Stimulated activated CD8-positive, alpha-beta memory T cell treated with anti-CD3 and anti-CD28 coated beads, Interleukin-2, amount 100 ng/mL, for 1 hour (primary cell): Measurements from ENCODE around the gene CAVIN4.

Experiments
- DNase-seq, 2 donors: peaks; one replicate each; pipeline ENCODE4 v3.0.0-alpha.2; 2020; ENCODE audit warnings: low read depth in 2 of 2

CAVIN4 gene, protein sequence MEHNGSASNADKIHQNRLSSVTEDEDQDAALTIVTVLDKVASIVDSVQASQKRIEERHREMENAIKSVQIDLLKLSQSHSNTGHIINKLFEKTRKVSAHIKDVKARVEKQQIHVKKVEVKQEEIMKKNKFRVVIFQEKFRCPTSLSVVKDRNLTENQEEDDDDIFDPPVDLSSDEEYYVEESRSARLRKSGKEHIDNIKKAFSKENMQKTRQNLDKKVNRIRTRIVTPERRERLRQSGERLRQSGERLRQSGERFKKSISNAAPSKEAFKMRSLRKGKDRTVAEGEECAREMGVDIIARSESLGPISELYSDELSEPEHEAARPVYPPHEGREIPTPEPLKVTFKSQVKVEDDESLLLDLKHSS

DNA sequence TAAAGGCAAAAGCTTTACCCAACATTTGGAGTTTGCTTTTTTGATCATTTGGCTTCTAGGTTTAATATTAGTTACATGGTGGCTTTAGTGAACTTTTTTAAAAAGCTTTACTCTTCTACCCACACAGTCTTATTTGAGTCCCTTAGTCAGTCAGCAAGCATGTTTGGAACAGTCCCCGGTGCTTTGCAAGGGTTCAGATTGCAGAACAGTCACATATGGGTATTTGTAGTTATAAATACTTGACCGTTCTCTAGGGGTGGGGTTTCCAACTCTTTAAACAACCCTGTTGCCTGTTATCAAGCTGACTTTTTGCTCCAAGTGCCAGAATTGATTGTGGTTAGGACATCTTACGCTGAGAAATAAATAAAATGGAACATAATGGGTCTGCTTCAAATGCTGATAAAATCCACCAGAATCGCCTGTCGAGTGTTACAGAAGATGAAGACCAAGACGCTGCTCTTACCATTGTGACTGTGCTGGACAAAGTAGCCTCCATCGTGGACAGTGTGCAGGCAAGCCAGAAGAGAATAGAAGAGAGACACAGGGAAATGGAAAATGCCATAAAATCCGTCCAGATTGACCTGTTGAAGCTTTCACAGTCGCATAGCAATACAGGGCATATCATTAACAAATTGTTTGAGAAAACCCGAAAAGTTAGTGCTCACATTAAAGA lies at the start of gene CAVIN4:
Gene CAVIN4 (plus strand): TSS at position 304 of the 673 bp plus-strand sequence. CDS start 65 bp downstream, at position 369.
- DNase-seq, result no peak

DNA sequence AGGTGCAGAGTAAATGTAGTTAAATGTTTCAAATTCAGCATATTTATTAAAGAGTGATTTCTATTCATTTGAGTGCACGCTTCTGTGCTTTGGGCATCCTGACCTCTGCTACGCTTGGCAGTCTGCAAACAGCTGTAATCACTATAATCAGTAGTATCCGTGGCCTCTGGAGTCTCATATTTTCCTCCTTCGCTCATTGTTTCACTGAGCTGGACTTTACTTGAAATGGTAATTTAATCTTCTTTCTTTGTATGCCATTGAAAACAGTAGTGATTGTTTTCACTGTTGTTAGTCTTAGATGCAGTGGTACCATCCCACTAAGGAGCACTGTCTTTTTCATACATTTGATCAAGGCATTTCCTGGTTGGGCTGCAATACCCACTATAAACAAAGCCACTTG lies 43.5 kb upstream of the CAVIN4 start:
- DNase-seq, result no peak

DNA sequence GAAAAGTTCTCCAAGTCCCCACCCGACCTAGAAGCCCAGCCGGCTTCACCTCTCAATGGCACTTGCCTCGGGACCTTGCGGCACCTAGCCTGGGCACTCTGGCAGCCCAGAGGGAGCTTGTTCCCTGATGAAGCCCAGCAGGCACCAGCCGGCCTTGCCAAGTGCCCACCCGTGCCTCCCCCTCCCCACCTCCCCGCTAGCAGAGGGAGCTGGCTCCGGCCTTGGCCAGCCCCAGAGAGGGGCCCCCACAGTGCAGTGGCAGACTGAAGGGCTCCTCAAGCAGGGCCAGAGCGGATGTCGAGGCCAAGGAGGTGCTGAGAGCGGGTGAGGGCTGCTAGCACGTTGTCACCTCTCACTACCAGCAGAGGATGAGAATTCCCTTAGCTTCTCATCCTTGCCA lies 37.6 kb upstream of the CAVIN4 start:
- DNase-seq, result no peak

DNA sequence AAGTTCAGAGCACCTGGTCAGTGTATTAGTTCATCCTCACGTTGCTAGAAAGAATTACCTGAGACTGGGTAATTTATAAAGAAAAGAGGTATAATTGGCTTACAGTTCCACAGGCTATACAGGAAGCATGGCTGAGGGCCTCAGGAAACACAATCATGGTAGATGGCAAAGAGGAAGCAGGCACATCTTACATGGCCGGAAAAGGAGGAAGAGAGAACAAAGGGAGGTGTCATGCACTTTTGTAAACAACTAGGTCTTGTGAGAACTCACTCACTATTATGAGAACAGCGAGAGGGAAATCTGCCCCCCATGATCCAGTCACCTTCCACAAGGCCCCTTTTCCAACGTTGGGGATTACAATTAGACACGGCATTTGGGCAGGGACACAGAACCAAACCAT lies 28.8 kb upstream of the CAVIN4 start:
- DNase-seq, result no peak

DNA sequence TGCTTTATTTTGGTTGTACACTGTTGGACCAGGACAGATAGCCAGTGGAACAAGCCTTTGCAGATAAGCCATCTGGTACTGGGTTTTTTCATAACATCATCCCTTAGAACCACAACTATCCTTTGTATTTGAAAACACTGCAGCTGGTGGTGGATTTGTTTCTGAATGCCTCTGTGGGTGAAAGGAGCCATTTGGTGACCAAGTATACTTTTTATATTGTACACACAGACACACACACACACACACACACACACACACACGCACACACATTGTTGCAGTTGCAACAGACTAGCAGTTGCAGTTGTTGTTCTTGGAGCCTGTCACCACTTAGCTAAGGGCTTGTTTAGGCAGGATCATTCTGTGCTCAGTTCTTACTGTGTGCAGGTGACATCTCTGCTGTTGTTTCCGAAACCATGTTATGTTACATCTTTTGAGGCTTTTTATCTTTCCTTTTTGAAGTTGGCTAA lies 22.9 kb upstream of the CAVIN4 start:
- DNase-seq, result no peak

DNA sequence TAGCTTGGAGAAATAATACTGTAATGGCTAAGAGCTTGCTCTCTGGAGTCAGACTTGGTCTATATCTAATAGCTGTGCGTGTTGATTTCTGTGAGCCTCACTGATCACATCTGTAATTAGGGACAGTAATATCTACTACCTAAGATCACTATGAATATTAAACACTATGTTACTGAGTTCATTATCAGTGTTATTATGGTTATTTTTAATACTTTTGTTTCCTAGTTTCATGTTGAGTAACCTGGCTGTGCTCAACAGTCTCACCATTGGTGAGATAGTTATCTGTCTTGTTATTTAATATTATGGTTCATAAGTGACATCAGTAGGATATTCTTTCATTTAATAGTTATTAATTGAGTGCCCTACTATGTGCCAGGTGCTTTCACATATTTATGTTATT lies 22.4 kb upstream of the CAVIN4 start:
- no peak for DNase-seq

DNA sequence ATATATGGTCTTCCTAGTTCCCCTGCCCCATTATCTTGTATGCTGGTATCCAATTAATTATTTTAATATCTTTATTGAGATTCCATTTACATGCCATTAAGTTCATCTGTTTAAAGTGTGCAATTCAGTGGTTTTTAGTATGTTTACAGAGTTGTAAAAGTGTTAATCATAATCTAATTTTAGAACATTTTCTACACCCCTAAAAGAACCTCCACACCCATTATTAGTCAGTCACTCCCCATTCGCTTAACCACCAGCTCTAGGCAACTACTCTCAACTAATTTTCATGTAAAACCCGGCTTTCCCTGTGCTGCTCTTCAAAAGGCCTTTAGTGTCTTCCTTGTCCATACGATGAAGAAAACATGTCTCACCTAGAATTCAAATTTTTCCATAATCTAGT lies 20.8 kb upstream of the CAVIN4 start:
- DNase-seq, result no peak

DNA sequence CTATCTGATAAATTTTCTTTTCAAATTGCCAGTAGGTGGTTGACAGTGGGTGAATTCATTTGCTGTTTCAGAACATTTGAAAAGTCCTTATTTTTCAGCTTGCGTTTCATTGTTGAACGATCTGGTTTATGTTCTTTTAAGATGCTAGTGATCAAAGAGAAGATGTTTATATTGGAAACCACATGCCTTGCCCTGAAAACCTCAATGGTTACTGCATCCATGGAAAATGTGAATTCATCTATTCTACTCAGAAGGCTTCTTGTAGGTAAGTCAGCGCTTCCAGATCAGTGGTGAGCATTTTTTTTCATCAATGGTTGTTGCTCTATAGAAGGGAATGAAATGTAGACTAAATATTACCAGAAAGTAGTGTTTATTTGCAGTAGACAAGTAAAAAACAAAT lies 16.6 kb upstream of the CAVIN4 start:
- no peak for DNase-seq

DNA sequence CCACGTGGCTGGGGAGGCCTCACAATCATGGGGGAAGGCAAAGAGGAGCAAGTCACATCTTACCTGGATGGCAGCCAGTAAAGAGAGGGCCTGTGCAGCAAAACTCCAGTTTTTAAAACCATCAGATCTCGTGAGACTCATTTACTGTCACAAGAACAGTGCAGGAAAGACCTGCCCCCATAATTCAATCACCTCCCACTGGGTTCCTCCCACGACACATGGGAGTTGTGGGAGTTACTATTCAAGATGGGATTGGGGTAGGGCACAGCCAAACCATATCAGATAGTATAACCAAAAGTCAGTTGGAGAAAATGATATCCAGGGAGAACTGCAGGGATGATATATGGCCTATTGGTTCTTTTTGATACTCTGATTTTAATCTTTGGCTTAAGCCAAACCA lies 10.0 kb upstream of the CAVIN4 start:
- DNase-seq, result no peak

DNA sequence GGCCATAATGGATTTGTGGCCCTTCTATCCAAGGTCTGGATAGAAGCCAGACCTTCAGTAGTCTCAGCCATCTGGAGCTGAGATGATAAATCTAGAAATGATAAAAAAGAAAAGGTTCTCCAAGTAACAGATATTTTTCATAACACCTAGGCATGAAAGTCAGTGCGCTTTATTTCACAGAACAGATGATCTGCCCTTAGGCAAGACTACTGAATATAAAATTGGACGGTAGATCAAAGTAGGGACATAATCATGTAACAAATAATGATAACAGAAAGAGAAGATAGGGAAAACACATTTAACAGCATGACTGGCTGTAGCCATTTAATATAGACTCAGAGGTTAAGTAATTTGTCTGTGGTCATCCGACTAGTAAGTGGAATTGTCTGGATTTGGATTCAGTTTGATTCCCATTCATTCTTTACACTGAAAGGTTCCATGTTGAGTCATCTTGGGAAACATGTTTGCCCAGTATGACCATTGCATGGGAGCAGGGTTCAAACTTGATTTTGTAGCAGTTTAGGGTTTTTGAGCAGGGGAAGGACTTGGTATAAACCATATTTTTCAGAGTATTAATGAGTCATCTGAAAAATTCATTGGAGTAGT lies 4.1 kb upstream of the CAVIN4 start:
- DNase-seq, result no peak

DNA sequence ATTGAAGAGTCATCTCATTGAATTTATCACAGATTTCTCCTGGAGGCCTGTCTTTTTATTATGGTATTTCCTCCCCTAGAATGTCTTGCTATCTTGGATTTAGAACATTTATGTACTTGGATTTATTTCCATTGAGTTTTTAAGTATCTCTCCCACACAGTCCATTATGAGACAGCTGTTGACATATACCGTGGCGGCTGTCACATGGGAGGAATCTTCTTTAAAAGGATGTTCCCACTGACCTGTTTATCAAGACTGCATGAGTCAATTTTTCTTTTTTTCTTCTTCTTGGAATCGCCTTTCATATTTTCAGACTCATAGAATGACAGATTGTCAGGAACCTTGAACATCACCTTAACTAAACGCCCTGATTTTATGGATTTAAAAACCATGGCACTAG lies 2.9 kb upstream of the CAVIN4 start:
- DNase-seq, result no peak

DNA sequence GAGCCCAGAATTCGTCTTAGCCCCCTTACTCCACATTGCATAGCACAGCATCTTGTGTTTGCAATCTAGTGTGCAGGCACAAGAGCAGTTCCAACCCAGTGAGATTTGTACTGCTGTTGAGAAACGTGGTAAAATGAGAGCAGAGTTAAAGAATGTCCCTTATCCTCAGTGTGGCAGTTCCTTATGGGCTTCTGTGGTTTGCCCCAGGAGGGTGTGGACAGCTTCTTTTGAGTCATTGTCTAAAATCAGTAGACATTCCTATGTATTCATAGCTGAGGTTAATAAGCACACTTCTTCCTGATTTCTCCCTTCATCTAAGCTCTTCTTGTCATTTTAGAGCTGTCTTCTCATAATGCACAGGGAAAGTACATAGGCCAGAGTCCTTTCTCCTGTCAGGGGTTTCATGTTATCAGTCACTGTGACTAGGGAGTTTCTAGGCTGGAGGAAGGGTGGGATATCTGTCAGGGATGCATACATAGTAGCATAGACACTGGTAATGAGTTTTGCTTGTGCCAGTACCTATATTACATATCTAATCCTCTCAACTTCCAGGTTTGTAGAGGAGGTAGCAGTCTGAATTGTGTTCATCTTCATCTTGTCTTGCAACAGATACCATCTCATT lies 2.0 kb upstream of the CAVIN4 start:
- no peak for DNase-seq

DNA sequence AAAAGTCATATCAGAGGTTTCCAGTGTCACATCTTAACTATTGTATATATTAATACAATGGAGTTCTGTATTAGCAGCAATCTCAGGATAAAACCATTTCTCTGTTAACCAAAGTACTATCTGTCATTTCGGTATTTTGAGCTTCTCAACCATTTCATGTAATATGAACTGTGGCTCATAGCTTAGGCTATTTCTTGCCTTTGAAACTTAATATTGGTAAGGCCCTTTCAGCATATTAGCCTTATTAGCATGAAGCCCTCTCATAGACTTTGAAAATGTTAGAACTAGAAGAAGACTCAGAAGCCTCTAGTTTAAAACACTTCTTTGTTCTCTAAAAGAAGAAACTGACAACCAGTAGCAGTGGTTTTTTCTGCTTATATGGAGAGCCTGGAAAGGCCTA lies 731 bp downstream of the CAVIN4 start:
- no peak for DNase-seq

DNA sequence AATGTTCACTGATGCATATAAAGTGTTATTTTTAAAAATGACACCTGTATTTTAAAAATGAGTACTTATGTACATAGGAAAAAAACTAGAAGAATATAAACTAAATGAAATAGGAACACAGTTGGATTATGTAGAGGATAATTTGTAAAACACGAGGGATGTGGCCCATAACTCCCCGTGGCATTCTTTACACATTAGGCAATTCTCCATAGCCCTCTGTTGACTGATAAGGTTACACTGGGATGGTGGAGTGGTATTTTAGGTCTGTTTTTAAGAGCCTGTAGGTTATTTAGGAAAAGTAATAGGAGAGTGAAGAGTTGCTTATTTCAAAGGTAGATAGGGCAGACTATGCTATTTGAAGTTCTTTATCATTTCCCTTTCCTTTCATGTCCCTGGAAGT lies 1.8 kb downstream of the CAVIN4 start:
- DNase-seq, result no peak

DNA sequence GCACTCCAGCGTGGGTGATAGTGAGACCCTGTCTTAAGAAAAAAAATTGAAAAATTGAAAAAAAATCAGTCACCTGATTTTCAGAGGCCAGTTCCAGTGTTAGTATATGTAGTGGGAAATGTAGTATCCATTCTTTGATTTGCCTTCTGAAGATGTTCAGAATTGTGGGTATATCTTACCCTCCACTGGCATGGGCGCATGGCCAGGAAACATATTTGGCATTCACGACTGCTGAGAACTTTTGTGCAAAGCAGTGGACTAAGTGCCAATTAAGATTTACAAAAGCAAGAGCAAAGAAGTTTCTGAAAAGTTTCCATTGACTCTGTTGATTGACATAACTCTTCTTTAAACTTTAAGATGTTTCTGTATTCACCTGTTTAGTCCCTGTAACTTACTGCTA lies 2.4 kb downstream of the CAVIN4 start:
- no peak for DNase-seq

DNA sequence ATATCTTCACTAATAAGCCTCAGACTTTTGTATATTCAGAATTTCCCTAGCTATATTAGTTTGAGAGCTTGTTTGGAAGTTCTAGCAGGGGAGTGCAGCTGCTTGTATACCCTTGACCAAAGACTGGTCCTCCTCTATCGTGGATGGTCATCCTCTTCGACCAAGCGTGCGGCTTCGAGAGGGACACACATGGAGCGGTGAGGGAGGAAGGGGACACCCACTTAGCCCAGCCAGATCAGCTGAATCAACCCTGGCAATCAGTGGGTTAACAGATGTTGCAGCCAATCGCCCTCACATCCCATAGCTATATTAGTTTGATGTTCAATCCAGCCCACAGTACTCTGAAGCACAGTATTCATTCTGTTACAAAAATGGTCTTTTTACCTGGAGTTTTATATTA lies 3.2 kb downstream of the CAVIN4 start:
- DNase-seq, result no peak

DNA sequence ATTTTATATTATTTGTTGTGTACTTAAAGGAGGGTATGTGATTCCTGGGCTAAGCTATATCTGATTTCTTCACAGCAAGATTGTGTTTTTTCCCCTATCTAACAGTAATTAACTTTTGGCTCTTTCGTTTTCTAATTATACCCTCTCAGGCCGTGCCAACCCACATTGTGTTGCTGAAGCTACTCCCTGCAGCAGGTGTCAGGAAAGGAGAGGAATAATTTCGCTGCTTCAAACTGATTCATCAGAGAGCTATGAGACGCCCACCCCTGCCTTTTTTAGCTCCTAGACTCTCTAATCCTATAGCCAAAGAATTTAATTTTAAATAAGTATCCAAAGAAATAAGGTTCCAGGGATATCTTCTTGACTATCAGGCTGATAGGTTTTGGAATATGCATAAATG lies 3.8 kb downstream of the CAVIN4 start:
- DNase-seq, result no peak

DNA sequence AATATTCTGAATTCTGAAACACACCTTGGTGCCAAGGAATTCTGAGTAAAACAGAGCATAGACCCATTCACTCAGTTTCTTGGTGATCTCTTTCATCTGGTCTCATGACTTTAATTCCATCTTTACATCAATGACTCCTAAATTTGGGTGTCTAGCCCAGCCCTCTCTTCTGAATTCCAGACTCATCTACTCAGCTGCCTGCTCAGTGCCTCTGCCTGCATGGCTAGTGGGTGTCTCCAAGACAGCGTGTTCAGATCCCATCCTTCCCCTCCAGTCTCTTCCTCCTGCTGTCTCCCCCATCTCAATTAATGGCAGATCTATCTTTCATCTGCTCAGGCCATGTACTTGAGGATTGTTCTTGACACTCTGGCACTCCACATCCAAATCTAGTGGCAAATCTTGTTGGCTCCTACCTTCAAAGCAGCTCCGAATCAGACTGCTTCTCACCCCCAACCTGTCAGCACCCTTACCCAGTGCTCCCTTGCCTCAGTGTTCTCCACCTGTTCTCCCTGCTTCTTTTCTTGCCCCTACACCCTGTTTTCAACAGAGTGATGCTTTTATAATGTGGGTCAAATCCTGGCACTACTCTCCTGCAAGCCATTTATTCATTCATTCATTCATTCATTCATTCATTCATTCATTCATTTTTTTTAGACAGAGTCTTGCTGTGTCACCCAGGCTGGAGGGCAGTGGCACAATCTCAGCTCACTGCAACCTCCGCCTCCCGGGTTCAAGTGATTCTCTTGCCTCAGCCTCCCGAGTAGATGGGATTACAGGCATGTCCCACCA lies 5.3 kb downstream of the CAVIN4 start:
- no peak for DNase-seq

DNA sequence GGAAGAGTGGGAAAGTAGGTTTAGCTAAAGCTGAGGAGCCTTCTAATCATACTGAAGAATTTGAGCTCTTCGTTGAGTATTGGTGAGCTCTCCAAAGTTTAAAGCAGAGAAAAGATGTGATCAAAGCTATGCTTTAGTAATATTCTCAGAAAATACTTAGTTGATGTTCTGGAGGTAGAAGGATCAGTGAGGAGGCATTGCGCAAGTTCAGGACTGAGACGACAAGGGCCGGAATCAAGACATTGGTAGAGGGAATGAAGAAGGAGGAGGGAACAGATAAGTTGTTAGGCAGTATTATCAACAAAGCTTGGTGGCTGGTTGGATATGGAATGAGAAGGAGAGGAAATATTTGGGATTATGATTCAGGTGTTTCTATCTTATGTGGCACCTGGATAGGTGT lies 7.1 kb downstream of the CAVIN4 start:
- DNase-seq, result no peak

DNA sequence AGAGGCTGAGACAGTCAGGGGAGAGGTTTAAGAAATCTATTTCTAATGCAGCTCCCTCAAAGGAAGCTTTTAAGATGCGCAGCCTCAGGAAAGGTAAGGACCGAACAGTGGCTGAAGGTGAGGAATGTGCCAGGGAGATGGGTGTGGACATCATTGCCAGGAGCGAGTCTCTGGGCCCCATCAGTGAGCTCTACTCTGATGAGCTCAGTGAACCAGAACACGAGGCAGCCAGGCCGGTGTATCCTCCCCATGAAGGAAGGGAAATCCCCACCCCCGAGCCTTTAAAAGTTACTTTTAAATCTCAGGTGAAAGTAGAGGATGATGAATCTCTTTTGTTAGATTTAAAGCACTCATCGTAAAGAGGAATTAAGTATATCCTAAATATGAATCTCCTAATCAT lies 8.2 kb downstream of the CAVIN4 start:
- no peak for DNase-seq

DNA sequence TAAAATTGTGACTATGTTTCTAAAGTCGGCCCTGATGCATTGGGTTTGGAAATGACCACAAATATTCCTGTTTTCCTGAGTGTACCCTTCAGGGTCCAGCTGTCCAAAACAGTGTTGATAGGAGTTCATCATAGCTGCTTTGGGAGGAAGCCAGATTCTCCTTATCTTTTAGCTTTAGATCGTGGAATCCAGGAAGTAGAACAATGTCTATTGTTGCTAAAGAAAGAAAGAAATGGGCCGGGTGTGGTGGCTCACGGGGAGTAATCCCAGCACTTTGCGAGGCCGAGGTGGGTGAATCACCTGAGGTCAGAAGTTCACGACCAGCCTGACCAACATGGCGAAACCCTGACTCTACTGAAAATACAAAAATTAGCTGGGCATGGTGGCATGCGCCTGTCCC lies 9.5 kb downstream of the CAVIN4 start:
- no peak for DNase-seq

DNA sequence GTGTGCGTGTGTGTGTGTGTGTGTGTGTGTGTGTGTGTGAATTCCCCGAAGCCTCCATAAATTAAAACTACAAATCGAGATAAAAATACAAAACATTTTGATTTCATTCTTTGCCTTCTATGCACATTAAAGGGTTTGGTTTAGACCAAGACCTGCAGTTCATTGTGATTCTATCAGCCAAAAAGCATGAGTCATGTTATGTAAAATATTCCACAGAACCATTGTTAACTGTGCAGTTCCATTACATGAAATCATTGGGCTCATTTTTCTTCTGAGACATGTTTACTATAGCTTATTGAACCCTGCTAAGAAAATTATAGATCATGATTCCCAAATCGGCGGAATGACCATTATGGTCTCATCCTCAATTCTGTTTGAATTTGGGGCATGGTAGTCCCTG lies 11.7 kb downstream of the CAVIN4 start:
- no peak for DNase-seq
